Measurements from ENCODE around the gene IMPA2.

DNA sequence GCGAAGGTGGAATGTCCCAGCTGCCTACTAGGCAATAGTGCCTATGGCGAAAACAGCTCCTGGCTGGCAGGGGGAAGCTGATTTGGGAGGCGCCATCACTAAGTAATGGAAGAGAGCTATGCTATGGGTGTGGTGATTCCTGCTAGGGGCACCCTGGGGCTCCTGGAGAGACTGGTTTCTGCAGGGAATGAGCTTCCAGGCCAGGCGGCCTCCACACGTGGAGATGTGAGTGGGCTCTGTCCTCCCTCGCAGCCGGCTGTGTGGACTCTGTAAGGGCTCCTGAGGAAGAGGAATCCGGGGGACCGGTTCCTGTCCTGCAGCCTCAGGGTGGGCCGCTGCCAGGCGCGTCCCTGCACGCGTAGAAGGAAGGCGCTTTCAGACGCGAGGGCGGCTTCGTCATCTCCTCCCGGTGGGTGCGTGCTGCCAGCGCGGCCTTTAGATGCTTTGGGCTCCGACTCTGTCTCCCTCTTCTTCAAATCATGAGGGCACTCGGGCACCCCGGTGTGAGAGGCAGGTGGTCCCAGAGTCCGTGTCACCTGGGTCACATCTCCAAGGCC, 56.9 kb downstream of the IMPA2 start:
- TF ChIP-seq POLR2A (IDR thresholded peaks at IDR 0.05; ENCODE audit: low read length) (no peak), GATA1 (IDR thresholded peaks at IDR 0.05; ENCODE audit: low read depth, low read length) (no peak)
